KG1 (cell line): Measurements from ENCODE around the gene RINT1.

ENCODE experiments used
- DNase-seq: peaks from one replicate; lab custom pipeline; 2025; lab: John Stamatoyannopoulos, UW

RINT1 gene

DNA sequence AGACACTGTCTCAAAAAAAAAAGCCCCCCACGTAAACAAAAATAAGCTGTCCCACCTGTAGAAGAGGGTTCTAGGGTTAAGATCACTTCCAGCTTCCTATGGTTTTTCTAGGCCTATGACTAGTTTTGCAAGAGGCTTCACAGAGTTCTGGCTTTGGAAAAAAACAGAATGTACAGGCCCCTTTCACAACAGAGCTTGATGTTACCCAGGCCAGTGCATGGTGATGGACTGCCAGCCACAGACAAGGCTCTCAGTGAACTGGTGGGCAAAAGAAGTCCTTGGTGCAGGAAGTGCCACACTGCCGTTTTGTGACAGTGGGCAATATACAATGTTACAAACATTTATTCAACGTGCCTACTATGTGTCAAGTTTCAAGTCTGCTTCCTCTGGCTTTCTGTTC lies 67.5 kb downstream of the RINT1 start:
- no peak for DNase-seq

GRCh38 chr7:105600720-105601550 lies 68.9 kb downstream of the RINT1 start:
- no peak for DNase-seq

DNA sequence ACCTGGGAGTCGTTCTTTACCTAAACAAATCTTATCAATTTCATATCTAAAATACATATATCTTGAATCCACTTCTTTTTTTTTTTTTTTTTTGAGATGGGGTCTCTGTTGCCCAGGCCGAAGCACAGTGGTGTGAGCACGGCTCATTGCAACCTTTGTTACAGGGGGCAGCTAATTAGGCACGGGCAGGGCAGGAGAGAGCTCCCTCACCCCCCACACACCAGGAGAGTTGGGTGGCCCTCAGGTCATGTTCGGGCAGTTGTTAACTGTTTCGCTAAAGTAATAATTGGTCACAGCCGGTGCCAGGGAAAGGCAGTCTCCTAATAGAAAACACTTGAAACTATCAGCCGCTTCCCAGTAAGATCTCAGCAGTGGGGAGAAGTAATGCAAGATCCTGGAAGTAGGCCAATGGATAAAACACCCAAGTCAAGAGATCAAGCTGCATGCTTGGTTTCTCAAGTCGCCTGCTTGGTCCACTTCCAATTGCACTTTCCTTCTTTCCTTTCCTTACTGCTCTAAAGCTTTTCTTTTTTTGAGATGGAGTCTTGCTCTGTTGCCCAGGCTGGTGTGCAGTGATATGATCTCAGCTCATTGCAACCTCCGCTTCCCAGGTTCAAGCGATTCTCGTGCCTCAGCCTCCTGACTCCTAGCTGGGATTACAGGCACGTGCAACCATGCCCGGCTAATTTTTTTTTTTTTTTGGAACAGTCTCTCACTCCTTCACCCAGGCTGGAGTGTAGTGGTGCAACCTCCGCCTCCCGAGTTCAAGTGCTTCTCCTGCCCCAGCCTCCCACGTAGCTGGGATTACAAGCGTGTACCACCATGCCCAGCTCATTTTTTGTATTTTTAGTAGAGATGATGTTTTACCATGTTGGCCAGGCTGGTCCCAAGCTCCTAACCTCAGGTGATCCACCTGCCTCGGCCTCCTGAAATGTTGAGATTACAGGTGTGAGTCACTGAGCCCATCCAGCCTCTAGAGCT lies 70.6 kb downstream of the RINT1 start:
- no peak for DNase-seq

DNA sequence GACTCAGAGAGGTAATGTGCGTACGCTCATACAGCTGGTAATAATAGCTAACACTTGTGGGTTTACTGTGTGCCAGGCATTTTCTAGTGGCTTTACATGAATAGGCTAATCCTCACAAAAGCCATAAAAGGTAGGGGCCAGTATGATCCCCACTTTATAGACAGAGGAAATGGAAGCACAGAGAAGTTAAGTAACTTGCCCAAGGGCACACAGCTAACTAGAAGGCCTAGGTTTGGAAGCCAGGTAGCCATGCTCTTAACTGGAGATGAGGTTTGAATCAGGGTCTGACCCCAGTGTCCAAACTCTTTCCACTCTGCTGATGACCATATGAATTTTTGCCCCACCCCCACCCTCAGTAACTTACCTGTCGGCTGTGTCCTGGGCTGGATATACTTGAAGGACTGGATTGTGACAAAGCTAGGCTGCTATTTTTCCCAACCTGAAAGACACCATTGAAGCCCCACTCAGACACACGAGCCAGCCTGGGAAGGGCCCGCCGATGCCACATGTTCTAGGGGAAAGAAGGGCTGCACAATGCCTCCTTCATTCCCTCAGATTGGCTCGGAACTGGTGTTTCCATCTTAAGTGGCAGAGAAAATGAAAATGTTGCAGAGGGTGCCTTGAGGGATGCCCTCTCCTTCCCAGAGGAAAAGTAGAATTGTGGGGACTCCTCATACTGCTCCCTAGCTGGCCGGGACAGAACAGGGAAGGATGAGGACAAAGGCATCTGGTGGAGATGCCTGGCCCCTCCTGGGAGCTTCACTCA lies 78.3 kb downstream of the RINT1 start:
- no peak for DNase-seq

DNA sequence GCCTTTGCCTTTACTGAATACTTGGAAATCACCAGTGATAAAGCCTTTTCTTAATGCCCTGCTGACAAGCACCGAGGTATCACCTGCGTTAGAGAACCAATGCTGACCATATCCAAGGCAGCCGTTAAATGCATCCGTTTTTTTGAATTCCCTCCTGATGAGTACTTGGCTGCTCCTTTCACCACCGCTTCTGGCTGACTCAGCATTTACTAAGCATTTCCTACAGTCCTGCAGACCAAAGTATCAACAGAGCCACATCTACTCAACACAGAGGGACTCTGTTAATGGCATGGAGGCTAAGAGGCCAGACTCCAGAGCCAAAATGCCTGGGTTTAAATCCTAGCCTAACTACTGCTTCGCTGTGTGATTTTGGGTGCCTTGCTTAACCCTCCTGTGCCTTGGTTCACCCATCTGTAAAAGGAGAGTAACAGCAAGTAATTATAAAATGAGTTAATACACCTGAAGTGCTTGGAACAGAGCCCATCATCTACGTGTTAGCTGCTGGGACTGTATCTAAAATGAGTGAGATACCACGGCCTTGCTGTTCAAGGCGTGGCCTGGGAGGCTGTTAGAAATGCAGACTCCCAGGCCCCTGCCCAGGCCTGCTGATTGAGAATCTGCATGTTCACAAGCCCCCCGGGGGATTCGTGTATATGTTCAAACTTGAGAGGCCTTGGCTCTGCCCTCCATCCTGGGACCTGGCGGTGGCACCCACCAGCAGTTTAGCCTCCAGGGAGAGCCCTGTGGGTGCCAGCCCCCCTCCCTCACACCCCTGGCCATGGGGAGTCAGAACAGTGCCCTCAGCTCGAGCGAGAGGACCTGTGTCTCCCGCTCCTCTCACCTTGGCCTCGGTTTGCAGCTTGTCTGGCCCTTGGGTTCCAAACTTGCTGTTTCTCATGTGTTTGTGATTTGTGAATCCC lies 80.1 kb downstream of the RINT1 start:
- DNase-seq = no peak

GRCh38 chr7:105612806-105613205 lies 80.8 kb downstream of the RINT1 start:
- no peak for DNase-seq

GRCh38 chr7:105613611-105614330 lies 81.8 kb downstream of the RINT1 start:
- DNase-seq = no peak

GRCh38 chr7:105614341-105614840 lies 82.4 kb downstream of the RINT1 start:
- no peak for DNase-seq
